Measurements from ENCODE around the gene SEC22A.

The SEC22A gene

DNA sequence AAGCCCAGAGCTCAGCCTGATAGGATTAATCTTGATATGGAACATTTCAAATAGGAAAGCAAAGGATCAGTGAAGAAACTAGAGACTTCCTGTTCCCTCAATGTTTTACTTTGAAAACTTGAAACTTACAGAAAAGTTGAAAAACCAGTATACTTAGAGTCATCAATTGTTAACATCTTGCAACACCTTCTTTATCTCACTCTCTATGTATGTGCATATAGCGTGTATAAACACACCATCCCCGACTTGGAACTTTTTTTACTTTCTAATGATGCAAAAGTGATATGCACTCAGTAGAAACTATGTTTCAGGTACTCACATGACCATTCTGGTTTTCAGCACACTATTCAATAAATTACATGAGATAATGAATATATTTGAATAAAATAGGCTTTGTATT lies 60.5 kb downstream of the SEC22A start:
- no peaks in the 10 kb centered on the region for H3K27me3 ChIP-seq (ENCODE audit: insufficient read depth, poor library complexity, severe bottlenecking)
- no peak overlapping the region for H3K4me3 ChIP-seq (replicated peaks; ENCODE audit: insufficient read depth, low read length)
- no peak for DNase-seq (ENCODE audit: low read depth in 1 of 2, low spot score in 1 of 2)
- no peak overlapping the region for H3K27ac ChIP-seq (replicated peaks)
- TF ChIP-seq, protein P1, sequence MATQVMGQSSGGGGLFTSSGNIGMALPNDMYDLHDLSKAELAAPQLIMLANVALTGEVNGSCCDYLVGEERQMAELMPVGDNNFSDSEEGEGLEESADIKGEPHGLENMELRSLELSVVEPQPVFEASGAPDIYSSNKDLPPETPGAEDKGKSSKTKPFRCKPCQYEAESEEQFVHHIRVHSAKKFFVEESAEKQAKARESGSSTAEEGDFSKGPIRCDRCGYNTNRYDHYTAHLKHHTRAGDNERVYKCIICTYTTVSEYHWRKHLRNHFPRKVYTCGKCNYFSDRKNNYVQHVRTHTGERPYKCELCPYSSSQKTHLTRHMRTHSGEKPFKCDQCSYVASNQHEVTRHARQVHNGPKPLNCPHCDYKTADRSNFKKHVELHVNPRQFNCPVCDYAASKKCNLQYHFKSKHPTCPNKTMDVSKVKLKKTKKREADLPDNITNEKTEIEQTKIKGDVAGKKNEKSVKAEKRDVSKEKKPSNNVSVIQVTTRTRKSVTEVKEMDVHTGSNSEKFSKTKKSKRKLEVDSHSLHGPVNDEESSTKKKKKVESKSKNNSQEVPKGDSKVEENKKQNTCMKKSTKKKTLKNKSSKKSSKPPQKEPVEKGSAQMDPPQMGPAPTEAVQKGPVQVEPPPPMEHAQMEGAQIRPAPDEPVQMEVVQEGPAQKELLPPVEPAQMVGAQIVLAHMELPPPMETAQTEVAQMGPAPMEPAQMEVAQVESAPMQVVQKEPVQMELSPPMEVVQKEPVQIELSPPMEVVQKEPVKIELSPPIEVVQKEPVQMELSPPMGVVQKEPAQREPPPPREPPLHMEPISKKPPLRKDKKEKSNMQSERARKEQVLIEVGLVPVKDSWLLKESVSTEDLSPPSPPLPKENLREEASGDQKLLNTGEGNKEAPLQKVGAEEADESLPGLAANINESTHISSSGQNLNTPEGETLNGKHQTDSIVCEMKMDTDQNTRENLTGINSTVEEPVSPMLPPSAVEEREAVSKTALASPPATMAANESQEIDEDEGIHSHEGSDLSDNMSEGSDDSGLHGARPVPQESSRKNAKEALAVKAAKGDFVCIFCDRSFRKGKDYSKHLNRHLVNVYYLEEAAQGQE (IDR thresholded peaks at IDR 0.05; ENCODE audit: insufficient replicate concordance, low read depth), result no peak
- no peak for TF ChIP-seq SPI1 (IDR thresholded peaks at IDR 0.05; ENCODE audit: borderline replicate concordance, low read depth)
- no peak for TF ChIP-seq GABPA (IDR thresholded peaks at IDR 0.05; ENCODE audit: low read depth)
- TF ChIP-seq, protein P2, sequence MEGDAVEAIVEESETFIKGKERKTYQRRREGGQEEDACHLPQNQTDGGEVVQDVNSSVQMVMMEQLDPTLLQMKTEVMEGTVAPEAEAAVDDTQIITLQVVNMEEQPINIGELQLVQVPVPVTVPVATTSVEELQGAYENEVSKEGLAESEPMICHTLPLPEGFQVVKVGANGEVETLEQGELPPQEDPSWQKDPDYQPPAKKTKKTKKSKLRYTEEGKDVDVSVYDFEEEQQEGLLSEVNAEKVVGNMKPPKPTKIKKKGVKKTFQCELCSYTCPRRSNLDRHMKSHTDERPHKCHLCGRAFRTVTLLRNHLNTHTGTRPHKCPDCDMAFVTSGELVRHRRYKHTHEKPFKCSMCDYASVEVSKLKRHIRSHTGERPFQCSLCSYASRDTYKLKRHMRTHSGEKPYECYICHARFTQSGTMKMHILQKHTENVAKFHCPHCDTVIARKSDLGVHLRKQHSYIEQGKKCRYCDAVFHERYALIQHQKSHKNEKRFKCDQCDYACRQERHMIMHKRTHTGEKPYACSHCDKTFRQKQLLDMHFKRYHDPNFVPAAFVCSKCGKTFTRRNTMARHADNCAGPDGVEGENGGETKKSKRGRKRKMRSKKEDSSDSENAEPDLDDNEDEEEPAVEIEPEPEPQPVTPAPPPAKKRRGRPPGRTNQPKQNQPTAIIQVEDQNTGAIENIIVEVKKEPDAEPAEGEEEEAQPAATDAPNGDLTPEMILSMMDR (IDR thresholded peaks at IDR 0.05; ENCODE audit: insufficient read depth, low read length), result no peak
- TF ChIP-seq POLR2AphosphoS5 (IDR thresholded peaks at IDR 0.05; ENCODE audit: low read depth), result no peak

DNA sequence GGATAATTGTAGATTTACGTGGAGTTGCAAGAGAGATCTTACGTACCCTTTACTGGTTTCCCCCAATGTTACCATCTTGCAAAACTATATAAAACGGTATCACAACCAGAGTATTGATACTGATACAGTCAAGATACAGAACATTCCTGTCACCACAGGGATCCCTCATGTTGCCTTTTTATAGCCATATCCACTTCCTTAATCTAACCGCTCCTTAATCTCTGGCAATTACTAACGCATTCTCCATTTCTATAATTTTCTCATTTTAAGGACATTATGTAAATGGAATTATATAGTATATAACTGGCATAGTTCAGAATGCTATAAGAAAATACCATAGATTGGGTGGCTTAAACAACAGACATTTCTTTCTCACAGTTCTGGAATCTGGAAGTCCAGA lies 61.1 kb downstream of the SEC22A start:
- no peak overlapping the region for H3K27ac ChIP-seq (replicated peaks)
- H3K27me3 ChIP-seq (ENCODE audit: insufficient read depth, poor library complexity, severe bottlenecking), result no peaks in the 10 kb centered on the region
- DNase-seq (ENCODE audit: low read depth in 1 of 2, low spot score in 1 of 2), result no peak
- no peak overlapping the region for H3K4me3 ChIP-seq (replicated peaks; ENCODE audit: insufficient read depth, low read length)
- TF ChIP-seq SPI1 (IDR thresholded peaks at IDR 0.05; ENCODE audit: borderline replicate concordance, low read depth) (no peak), GABPA (IDR thresholded peaks at IDR 0.05; ENCODE audit: low read depth) (no peak), POLR2AphosphoS5 (IDR thresholded peaks at IDR 0.05; ENCODE audit: low read depth) (no peak)
- TF ChIP-seq, protein P2 (IDR thresholded peaks at IDR 0.05; ENCODE audit: insufficient read depth, low read length), result no peak
- TF ChIP-seq, protein P1 (IDR thresholded peaks at IDR 0.05; ENCODE audit: insufficient replicate concordance, low read depth), result no peak

DNA sequence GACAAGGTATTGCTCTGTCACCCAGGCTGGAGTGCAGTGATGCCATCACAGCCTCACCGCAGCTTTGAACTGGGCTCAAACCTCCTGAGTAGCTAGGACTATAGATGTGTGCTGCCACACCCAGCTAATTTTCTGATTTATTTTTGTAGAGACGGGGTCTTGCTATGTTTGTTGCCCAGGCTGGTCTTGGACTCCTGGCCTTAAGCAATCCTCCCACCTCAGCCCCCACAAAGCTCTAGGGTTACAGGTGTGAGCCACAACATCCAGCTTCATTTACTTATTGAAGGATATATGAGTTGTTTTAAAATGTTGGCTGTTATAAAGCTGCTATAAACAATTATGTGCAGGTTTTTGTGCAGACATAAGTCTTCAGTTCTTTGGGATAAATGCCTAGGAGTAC lies 62.2 kb downstream of the SEC22A start:
- TF ChIP-seq POLR2AphosphoS5 (IDR thresholded peaks at IDR 0.05; ENCODE audit: low read depth), result no peak
- no peak for TF ChIP-seq SPI1 (IDR thresholded peaks at IDR 0.05; ENCODE audit: borderline replicate concordance, low read depth)
- TF ChIP-seq, protein P2 (IDR thresholded peaks at IDR 0.05; ENCODE audit: insufficient read depth, low read length), result no peak
- no peak for DNase-seq (ENCODE audit: low read depth in 1 of 2, low spot score in 1 of 2)
- Histone ChIP-seq H3K4me3 (replicated peaks; ENCODE audit: insufficient read depth, low read length) (no peak overlapping the region), H3K27ac (replicated peaks) (no peak overlapping the region), H3K27me3 (ENCODE audit: insufficient read depth, poor library complexity, severe bottlenecking) (no peaks in the 10 kb centered on the region)

DNA sequence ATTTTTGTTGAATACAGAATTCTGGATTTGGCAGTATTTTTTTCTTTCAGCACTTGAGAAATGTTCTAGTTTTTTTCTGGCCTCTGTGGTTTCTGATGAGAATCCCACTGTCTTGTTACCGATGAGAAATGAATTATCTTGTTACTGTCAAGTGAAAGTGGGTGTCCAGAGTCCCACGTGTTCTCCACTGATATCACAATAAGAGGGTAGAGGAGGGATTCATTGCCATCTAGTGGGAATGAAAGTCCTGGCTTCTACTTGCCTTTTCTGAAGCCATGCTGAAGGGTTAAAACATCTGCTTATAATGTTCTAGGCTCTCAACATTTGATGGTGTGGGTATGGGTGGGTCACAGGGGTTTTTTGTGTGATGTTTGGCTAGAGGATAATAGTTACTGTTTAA lies 66.1 kb downstream of the SEC22A start:
- Histone ChIP-seq H3K27ac (replicated peaks) (no peak overlapping the region), H3K4me3 (replicated peaks; ENCODE audit: insufficient read depth, low read length) (no peak overlapping the region), H3K27me3 (ENCODE audit: insufficient read depth, poor library complexity, severe bottlenecking) (no peaks in the 10 kb centered on the region)
- TF ChIP-seq, protein P1 (IDR thresholded peaks at IDR 0.05; ENCODE audit: insufficient replicate concordance, low read depth), result no peak
- TF ChIP-seq GABPA (IDR thresholded peaks at IDR 0.05; ENCODE audit: low read depth) (no peak), SPI1 (IDR thresholded peaks at IDR 0.05; ENCODE audit: borderline replicate concordance, low read depth) (no peak), POLR2AphosphoS5 (IDR thresholded peaks at IDR 0.05; ENCODE audit: low read depth) (no peak)
- TF ChIP-seq, protein P2 (IDR thresholded peaks at IDR 0.05; ENCODE audit: insufficient read depth, low read length), result no peak
- no peak for DNase-seq (ENCODE audit: low read depth in 1 of 2, low spot score in 1 of 2)
